ENCODE data around the gene GLTP. TPM values are rescaled to one million over a fixed set of nuclear protein-coding genes. Genes with fewer than 3 reads are reported as not detected.
"Not testable (repeated sequence)": the region's sequence is repeated elsewhere in the genome, so short reads cannot be mapped to it uniquely, and the experiment has no call there.

Gene GLTP
- total and polyA plus RNA-seq, 4 donors = 8.5 to 12.8 (median 8.7) TPM

DNA sequence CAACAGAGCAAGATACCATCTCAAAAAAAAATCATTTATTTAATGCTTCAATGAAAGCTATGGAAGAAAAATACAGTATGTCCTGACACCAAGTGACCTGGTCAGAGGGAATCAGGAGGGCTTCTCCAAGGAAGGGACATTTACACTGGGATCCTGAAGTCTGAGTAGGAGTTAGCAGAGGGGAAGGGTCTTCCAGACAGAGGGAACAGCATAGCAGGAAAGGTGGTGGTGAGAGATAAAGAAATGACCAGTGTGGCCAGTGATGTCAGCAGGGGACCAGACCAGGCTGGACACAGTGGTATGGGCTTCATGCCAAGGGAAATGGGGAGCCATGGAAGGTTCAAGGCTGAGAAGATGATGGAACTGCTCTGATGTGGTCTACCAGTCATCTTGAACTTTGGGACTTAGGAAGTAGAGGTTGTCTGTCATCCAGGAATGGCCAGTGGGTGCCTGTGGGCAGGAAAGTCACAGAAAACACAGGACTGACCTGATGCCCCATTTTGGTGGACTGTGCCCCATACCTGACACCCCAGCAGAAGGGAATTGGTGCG is 11.9 kb upstream of the GLTP start:
- no peaks in the 10 kb centered on the region for H3K9me3 ChIP-seq (ENCODE audit: control insufficient read depth in 4 of 4, low read length in 3 of 4)
- H3K4me1 ChIP-seq (ENCODE audit: control insufficient read depth in 4 of 4, insufficient read depth in 4 of 4, low read length in 3 of 4) = no peaks in the 10 kb centered on the region
- no peak overlapping the region for H3K27ac ChIP-seq (ENCODE audit: low read depth in 1 of 2, low read length in 2 of 2)
- no peak overlapping the region for H3K4me3 ChIP-seq (ENCODE audit: low read depth in 1 of 3, low read length in 3 of 3)
- H3K36me3 ChIP-seq (ENCODE audit: control insufficient read depth in 4 of 4, insufficient read depth in 3 of 4, low read depth in 1 of 4, low read length in 3 of 4) = no peaks in the 10 kb centered on the region
- no peak for DNase-seq (ENCODE audit: low spot score)
- H3K9ac ChIP-seq (ENCODE audit: low read depth in 1 of 2, low read length in 2 of 2) = no peak overlapping the region
- no peaks in the 10 kb centered on the region for H3K27me3 ChIP-seq (ENCODE audit: control insufficient read depth in 4 of 4, insufficient read depth in 4 of 4, low read length in 3 of 4)
- 94% methylated on average over 1 of the region's 1 CpG for WGBS
- TF ChIP-seq, protein P1, sequence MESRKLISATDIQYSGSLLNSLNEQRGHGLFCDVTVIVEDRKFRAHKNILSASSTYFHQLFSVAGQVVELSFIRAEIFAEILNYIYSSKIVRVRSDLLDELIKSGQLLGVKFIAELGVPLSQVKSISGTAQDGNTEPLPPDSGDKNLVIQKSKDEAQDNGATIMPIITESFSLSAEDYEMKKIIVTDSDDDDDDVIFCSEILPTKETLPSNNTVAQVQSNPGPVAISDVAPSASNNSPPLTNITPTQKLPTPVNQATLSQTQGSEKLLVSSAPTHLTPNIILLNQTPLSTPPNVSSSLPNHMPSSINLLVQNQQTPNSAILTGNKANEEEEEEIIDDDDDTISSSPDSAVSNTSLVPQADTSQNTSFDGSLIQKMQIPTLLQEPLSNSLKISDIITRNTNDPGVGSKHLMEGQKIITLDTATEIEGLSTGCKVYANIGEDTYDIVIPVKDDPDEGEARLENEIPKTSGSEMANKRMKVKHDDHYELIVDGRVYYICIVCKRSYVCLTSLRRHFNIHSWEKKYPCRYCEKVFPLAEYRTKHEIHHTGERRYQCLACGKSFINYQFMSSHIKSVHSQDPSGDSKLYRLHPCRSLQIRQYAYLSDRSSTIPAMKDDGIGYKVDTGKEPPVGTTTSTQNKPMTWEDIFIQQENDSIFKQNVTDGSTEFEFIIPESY (IDR thresholded peaks at IDR 0.05) = no peak
- TF ChIP-seq HNF4G (IDR thresholded peaks at IDR 0.05) (no peak), RXRA (IDR thresholded peaks at IDR 0.05) (no peak)
- TF ChIP-seq, protein P2, sequence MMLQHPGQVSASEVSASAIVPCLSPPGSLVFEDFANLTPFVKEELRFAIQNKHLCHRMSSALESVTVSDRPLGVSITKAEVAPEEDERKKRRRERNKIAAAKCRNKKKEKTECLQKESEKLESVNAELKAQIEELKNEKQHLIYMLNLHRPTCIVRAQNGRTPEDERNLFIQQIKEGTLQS (IDR thresholded peaks at IDR 0.05) = no peak

DNA sequence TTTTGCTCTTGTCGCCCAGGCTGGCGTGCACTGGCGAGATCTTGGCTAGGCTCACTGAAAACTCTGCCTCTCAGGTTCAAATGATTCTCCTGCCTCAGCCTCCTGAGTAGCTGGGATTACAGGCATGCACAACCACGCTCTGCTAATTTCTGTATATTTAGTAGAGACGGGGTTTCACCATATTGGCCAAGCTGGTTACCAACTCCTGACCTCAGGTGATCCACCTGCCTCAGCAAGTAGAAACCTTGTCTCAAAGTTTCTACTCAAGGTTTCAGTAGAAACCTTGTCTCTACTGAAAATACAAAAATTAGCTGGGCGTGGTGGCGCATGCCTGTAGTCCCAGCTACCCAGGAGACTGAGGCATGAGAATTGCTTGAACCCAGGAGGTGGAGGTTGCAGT is 11.4 kb upstream of the GLTP start:
- DNase-seq (ENCODE audit: low spot score); H3K27ac ChIP-seq (ENCODE audit: low read depth in 1 of 2, low read length in 2 of 2): not testable (repeated sequence)
- WGBS = 89% methylated on average over 7 of the region's 7 CpGs

DNA sequence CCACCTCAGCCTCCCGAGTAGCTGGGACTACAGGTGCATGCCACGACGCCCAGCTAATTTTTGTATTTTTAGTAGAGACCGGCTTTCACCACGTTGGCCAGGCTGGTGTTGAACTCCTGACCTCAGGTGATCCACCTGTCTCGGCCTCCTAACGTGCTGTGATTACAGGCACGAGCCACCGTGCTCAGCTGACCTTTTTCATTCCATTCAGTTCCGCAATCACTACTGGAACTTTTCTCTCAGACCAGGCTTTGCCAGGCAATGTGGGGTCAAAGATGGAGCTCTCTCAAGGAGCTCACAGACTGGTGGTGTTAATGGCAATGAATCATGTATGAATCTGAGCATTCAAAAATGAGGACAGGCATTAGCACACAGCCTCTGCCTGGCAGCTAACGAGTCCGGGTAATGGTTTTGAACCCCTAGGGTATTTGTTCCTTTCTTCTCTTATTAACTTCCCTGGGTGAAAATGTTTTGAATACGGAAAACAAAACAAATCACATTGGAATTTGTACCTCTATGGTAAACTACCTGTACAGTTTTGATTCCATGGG is 10.4 kb upstream of the GLTP start:
- Histone ChIP-seq H3K36me3 (ENCODE audit: control insufficient read depth in 4 of 4, insufficient read depth in 3 of 4, low read depth in 1 of 4, low read length in 3 of 4) (no peaks in the 10 kb centered on the region), H3K4me1 (ENCODE audit: control insufficient read depth in 4 of 4, insufficient read depth in 4 of 4, low read length in 3 of 4) (no peaks in the 10 kb centered on the region), H3K9me3 (ENCODE audit: control insufficient read depth in 4 of 4, low read length in 3 of 4) (no peaks in the 10 kb centered on the region), H3K9ac (ENCODE audit: low read depth in 1 of 2, low read length in 2 of 2) (no peak overlapping the region), H3K27me3 (ENCODE audit: control insufficient read depth in 4 of 4, insufficient read depth in 4 of 4, low read length in 3 of 4) (no peaks in the 10 kb centered on the region), H3K27ac (ENCODE audit: low read depth in 1 of 2, low read length in 2 of 2) (no peak overlapping the region), H3K4me3 (ENCODE audit: low read depth in 1 of 3, low read length in 3 of 3) (no peak overlapping the region)
- no peak for TF ChIP-seq HNF4A (conservative IDR thresholded peaks at IDR 0.05)
- TF ChIP-seq, protein P1 (IDR thresholded peaks at IDR 0.05) = no peak
- no peak for DNase-seq (ENCODE audit: low spot score)
- WGBS = 66% methylated on average over 13 of the region's 13 CpGs

More for the DNA sequence above, 11.4 kb upstream of the GLTP start:
- H3K9ac ChIP-seq (ENCODE audit: low read depth in 1 of 2, low read length in 2 of 2); H3K4me1 ChIP-seq (ENCODE audit: control insufficient read depth in 4 of 4, insufficient read depth in 4 of 4, low read length in 3 of 4); H3K9me3 ChIP-seq (ENCODE audit: control insufficient read depth in 4 of 4, low read length in 3 of 4); H3K36me3 ChIP-seq (ENCODE audit: control insufficient read depth in 4 of 4, insufficient read depth in 3 of 4, low read depth in 1 of 4, low read length in 3 of 4); H3K4me3 ChIP-seq (ENCODE audit: low read depth in 1 of 3, low read length in 3 of 3); H3K27me3 ChIP-seq (ENCODE audit: control insufficient read depth in 4 of 4, insufficient read depth in 4 of 4, low read length in 3 of 4): not testable (repeated sequence)
